Ectodermal cell (in vitro differentiated cells): ENCODE results near the gene GDPD5.

Source experiments
- H3K27ac ChIP-seq: 2 replicates; pipeline ENCODE4 v1.7.0; 2013; ENCODE audit warnings: mild to moderate bottlenecking, low read depth, low read length; ENCODE audit not compliant: insufficient read depth, poor library complexity, severe bottlenecking
- H3K27me3 ChIP-seq: 2 replicates; pipeline ENCODE4 v1.7.0; 2013; ENCODE audit warnings: mild to moderate bottlenecking, low read length; ENCODE audit not compliant: insufficient read depth, control insufficient read depth, poor library complexity, severe bottlenecking
- H3K36me3 ChIP-seq: one replicate; pipeline ENCODE4 v1.7.0; 2013; ENCODE audit warnings: low read length; ENCODE audit not compliant: control insufficient read depth, insufficient read depth
- H3K4me1 ChIP-seq: one replicate; pipeline ENCODE4 v1.7.0; 2013; ENCODE audit warnings: low read length; ENCODE audit not compliant: control insufficient read depth, insufficient read depth
- H3K4me3 ChIP-seq: 2 replicates; pipeline ENCODE4 v1.7.0; 2013; ENCODE audit warnings: low read depth, low read length, control low read depth; ENCODE audit not compliant: insufficient read depth
- H3K9me3 ChIP-seq: 2 replicates; pipeline ENCODE4 v1.7.0; 2013; ENCODE audit warnings: mild to moderate bottlenecking, low read length, moderate library complexity; ENCODE audit not compliant: control insufficient read depth
- WGBS, 2 experiments: methylation state at CpG; one replicate each; pipeline ENCODE4 v1.1.7; 2013; ENCODE audit warnings: missing lambda C conversion rate in 2 of 2; 5-methylcytosine and 5-hydroxymethylcytosine counted together

The GDPD5 gene

DNA sequence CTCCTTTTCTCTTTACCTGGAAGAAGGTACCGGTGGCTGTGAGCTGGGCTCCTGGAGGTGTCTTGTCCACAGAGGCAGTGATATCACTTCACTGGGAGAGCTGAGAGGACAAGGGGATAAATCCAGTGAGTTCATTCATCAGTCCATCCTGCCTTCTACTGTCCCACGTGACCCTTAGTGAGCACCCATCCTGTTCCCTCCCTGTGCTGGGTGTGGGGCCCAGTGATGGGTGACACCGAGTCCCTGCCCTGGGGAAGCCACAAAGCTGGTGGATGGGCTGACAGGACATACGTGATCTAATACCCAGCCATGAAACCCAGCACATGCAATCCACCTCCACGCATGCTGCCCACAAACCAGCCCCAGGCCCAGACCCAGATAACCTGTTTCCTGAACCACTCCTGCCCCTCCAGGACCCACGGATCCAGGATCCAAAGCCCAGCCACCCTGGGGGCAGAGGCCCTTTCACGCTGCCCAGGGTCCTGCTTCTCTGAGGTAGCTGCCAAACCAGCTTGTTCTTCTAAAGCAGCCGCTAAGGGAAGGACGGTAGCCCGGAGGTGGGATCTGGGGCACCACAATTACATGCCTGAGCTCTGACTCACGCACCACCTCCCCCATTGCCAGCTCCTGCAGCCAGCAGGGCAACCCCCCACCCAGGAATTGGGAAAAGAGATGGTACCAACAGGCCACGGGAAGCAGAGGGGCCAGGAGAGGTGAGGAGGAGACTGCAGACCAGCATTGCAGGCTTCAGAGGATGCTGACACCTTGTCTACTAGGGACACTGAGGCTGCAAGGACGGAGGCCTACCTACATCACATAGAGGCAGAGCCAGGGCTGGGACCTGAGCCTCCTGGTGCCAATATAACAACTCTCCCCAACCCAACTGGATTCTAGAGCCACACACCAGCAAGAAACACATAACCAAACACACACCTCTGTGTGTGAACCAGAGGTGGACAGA lies 35.2 kb downstream of the GDPD5 start:
- Histone ChIP-seq H3K27me3 (no peaks in the 10 kb centered on the region), H3K4me3 (no peak overlapping the region), H3K9me3 (no peaks in the 10 kb centered on the region), H3K27ac (no peak overlapping the region), H3K36me3 (no peaks in the 10 kb centered on the region), H3K4me1 (peaks cover 7% of the 10 kb centered on the region)
- WGBS, 2 experiments: 49 to 52% methylated on average over 13 of the region's 13 CpGs

DNA sequence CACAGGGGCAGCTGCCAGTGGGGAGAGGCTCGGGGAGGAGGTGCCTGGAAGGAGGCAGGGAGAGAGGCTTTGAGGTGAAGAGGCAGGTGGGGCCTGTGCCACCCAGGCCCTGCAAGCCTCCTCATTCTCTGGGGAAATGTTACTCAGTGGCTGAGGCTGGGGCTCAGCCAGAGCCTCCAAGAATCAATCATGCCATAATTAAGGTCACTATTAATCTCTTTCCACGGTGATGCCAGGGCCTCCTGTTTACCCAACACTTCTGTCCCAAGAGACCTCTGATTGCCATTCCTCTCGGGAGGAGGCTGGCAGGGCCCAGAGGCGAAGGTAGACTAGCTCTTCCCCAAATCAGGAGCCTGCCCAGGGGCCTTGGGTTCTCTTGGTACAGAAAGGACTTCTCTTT lies 38.4 kb downstream of the GDPD5 start:
- Histone ChIP-seq H3K27ac (no peak overlapping the region), H3K36me3 (no peaks in the 10 kb centered on the region), H3K4me1 (peaks cover 7% of the 10 kb centered on the region), H3K4me3 (no peak overlapping the region), H3K9me3 (no peaks in the 10 kb centered on the region), H3K27me3 (no peaks in the 10 kb centered on the region)
- WGBS, 2 experiments: 86 to 89% methylated on average over 4 of the region's 4 CpGs

GRCh38 chr11:75485742-75486141 lies 40.0 kb downstream of the GDPD5 start:
- Histone ChIP-seq H3K4me1 (peaks cover 12% of the 10 kb centered on the region), H3K27me3 (no peaks in the 10 kb centered on the region), H3K9me3 (no peaks in the 10 kb centered on the region), H3K4me3 (no peak overlapping the region), H3K27ac (no peak overlapping the region), H3K36me3 (no peaks in the 10 kb centered on the region)
- WGBS, 2 experiments: 97% methylated on average over 4 of the region's 4 CpGs

DNA sequence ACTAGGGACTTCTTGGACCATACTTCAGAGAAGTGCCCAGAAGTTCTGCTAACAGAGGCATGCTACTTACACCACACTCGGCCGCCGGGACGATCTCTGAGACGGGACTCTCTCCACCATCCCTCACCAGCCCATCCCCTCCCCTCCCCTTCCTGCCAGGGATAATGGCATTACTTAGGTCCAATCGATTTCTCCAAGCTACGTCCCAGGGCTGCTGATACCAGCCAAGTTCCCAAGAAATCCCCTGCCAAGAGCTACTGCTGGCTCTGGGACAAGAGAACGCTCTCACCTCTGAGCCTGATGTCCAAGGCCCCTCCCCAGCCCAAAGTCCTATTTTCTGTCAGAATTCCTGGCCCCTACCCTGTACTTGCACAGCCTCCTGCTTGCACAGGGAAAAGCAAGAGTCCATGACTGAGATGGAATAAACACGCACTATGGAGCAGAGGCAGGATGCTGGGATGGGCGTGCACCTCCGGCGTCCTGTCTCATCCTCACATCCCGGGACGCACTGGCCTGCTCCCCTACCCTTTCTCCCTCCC lies 42.7 kb downstream of the GDPD5 start:
- H3K4me1 ChIP-seq: peaks cover 4% of the 10 kb centered on the region
- H3K27ac ChIP-seq: no peak overlapping the region
- no peak overlapping the region for H3K4me3 ChIP-seq
- no peaks in the 10 kb centered on the region for H3K9me3 ChIP-seq
- 90 to 91% methylated on average over 14 of the region's 14 CpGs for WGBS, 2 experiments
- no peaks in the 10 kb centered on the region for H3K27me3 ChIP-seq
- no peaks in the 10 kb centered on the region for H3K36me3 ChIP-seq

GRCh38 chr11:75481922-75482606 lies 43.7 kb downstream of the GDPD5 start:
- no peak overlapping the region for H3K4me3 ChIP-seq
- no peak overlapping the region for H3K27ac ChIP-seq
- peaks cover 7% of the 10 kb centered on the region for H3K4me1 ChIP-seq
- H3K36me3 ChIP-seq: no peaks in the 10 kb centered on the region
- H3K9me3 ChIP-seq: no peaks in the 10 kb centered on the region
- H3K27me3 ChIP-seq: no peaks in the 10 kb centered on the region
- 90 to 91% methylated on average over 12 of the region's 12 CpGs for WGBS, 2 experiments

DNA sequence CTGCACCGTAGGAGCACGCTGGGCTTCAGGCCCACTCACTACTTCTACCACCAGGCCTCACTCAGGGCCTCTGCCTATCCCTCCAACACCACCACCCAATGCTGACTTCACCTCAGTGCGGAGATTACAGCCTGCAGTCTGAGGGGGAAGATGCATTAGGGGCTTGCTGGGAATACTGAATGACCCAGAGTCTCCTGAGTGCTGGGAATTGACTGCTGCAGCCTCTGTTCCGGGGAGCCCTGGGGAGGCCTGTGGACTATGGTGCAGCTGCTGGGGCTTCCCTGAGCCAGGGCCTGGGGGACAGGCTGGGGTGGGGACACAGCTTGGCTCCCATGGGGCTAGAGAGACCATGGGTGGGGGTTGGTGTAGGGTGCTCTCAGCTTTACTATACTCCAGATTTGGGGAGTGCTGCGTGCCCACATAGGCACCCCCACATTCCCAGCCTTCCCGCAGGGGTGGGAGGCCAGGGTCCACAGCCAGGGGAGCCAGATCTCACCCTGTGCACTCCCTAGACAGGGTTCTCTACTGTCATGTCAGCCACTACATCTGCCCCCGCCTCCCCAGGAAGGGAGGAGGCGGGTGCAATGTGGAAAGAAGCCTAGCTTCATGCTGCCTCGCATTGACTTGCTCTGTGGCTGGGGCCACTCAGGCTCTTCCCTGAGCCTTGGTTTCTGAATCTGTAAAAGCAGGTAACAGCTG lies 44.4 kb downstream of the GDPD5 start:
- WGBS, 2 experiments: 82 to 84% methylated on average over 9 of the region's 9 CpGs
- Histone ChIP-seq H3K4me3 (no peak overlapping the region), H3K27ac (peak overlapping the region; percentile 11), H3K4me1 (peaks cover 14% of the 10 kb centered on the region), H3K27me3 (no peaks in the 10 kb centered on the region), H3K36me3 (no peaks in the 10 kb centered on the region), H3K9me3 (no peaks in the 10 kb centered on the region)

DNA sequence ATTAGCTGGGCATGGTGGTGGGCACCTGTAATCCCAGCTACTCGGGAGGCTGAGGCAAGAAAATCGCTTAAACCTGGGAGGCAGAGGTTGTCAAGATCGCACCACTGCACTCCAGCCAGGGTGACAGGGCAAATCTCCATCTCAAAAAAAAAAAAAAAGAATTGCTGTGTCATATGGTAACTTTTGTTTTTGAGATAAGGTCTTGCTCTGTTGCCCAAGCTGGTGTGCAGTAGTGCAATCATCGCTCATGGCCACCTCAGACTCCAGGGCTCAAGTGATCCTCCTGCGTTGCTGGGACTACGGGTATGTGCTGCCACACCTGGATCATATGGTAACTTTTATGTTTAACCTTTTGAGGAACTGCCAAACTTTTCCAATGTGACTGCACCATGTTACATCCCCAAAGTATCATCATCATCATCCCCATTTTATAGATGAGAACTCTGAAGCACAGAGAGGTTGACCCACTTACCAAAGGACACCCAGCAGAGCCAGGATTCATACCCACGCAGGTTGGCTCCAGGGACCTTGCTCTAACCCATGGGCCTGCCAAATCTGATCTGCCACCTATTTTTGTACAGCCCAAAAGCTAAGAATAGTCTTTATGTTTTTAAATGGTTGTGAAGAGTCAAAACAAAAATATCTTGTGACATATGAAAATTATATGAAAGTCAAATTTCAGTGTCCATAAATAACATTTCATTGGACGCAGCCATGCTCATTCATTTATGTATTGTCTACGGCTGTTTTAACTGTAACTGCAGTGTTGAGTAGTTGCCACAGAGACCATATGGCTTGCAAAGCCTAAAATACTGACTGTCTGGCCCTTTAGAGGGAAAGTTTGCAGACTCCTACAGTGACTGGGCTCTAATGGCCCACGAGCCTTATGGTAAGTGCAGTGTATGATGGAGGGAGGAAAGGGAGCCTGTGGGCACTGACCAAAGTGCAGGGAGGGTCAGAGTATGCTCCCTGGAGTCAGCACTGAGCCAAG lies 45.3 kb downstream of the GDPD5 start:
- no peaks in the 10 kb centered on the region for H3K27me3 ChIP-seq
- peaks cover 22% of the 10 kb centered on the region for H3K4me1 ChIP-seq
- H3K4me3 ChIP-seq: no peak overlapping the region
- no peaks in the 10 kb centered on the region for H3K36me3 ChIP-seq
- H3K27ac ChIP-seq: peak overlapping the region; percentile 11
- WGBS, 2 experiments: 93 to 96% methylated on average over 10 of the region's 10 CpGs
- H3K9me3 ChIP-seq: no peaks in the 10 kb centered on the region

DNA sequence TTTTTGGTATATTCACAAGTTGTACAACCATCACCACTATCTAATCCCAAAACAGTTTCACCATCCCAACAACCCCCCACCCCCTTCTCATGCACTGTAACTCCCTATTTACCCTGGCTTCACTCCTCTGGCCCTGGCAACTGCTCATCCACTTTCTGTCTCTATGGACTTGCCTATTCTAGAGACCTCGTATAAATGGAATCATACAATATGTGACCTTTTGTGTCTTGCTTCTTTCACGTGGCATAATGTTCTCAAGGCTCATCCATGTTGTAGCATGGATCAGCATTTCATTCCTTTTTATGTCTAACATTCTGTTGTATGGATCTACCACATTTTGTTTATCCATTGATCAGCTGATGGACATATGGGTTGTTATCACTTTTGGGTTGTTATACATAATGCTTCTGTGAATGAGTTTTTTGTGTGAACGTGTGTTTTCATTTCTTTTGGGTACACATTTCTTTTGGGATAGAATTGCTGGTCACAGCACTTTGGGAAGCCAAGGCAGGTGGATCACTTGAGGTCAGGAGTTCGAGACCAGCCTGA lies 46.1 kb downstream of the GDPD5 start:
- Histone ChIP-seq H3K4me3 (no peak overlapping the region), H3K27ac (no peak overlapping the region), H3K27me3 (no peaks in the 10 kb centered on the region), H3K36me3 (no peaks in the 10 kb centered on the region), H3K9me3 (no peaks in the 10 kb centered on the region), H3K4me1 (peaks cover 28% of the 10 kb centered on the region)
- WGBS, 2 experiments: 86 to 94% methylated on average over 4 of the region's 4 CpGs
